Fibroblast of lung (primary cell): ENCODE results near the gene DDX27. TPM values are rescaled to one million over a fixed set of nuclear protein-coding genes. Genes with fewer than 3 reads are reported as not detected.
A peak's percentile ranks its signal among the peaks of the same experiment; 100 is the strongest.

ENCODE experiments used
- DNase-seq, 2 donors: peaks; one replicate each; pipeline versions ENCODE4 v3.0.0 to v3.0.0-alpha.2; 2010; ENCODE audit warnings: low read depth in 2 of 2
- H2AFZ ChIP-seq: 2 replicates; pipeline ENCODE4 v1.5.1; 2012; ENCODE audit warnings: low read length, control low read depth, inconsistent platforms
- H3K27ac ChIP-seq: 2 replicates; pipeline ENCODE4 v1.5.1; 2011; ENCODE audit warnings: low read length, control low read depth; ENCODE audit not compliant: insufficient read depth
- H3K27me3 ChIP-seq: 2 replicates; pipeline ENCODE4 v1.5.1; 2011; ENCODE audit warnings: mild to moderate bottlenecking, low read length; ENCODE audit not compliant: control insufficient read depth, insufficient read depth
- H3K36me3 ChIP-seq: 2 replicates; pipeline ENCODE4 v1.5.1; 2011; ENCODE audit warnings: low read length; ENCODE audit not compliant: control insufficient read depth, insufficient read depth
- H3K4me1 ChIP-seq: 2 replicates; pipeline ENCODE4 v1.5.1; 2011; ENCODE audit warnings: low read length; ENCODE audit not compliant: control insufficient read depth, insufficient read depth; ENCODE audit errors: extremely low read depth
- H3K4me2 ChIP-seq: 2 replicates; pipeline ENCODE4 v1.5.1; 2011; ENCODE audit warnings: low read length, control low read depth; ENCODE audit not compliant: insufficient read depth; ENCODE audit errors: extremely low read depth
- H3K4me3 ChIP-seq, 4 experiments: fragments of 200-600 bp in 1 of 4; sonication (generic) in 1 of 4; replicated peaks in 1 of 4; 2 replicates each; pipeline ENCODE4 v1.5.1; 2011 to 2016; ENCODE audit warnings: low read length in 4 of 4, low read depth in 3 of 4, mild to moderate bottlenecking in 3 of 4, control low read depth in 2 of 4, inconsistent platforms in 1 of 4, mixed read lengths in 1 of 4; ENCODE audit not compliant: insufficient read depth in 1 of 4; ENCODE audit errors: control extremely low read depth in 1 of 4
- H3K79me2 ChIP-seq: 2 replicates; pipeline ENCODE4 v1.5.1; 2012; ENCODE audit warnings: mild to moderate bottlenecking, low read length, inconsistent platforms; ENCODE audit not compliant: control insufficient read depth, insufficient read depth
- H3K9ac ChIP-seq: 2 replicates; pipeline ENCODE4 v1.5.1; 2011; ENCODE audit warnings: mild to moderate bottlenecking, low read length, control low read depth; ENCODE audit not compliant: insufficient read depth
- H3K9me3 ChIP-seq: 2 replicates; pipeline ENCODE4 v1.5.1; 2012; ENCODE audit warnings: low read depth, low read length; ENCODE audit not compliant: control insufficient read depth, insufficient read depth
- H4K20me1 ChIP-seq: 2 replicates; pipeline ENCODE4 v1.5.1; 2011; ENCODE audit warnings: low read length; ENCODE audit not compliant: control insufficient read depth, insufficient read depth; ENCODE audit errors: extremely low read depth
- EZH2 ChIP-seq: IDR thresholded peaks from 2 replicates; pipeline ENCODE4 v1.5.1; 2012; ENCODE audit warnings: low read length, control low read depth, mild to moderate bottlenecking; ENCODE audit errors: missing control alignments
- polyA plus RNA-seq, 2 donors: library from polyadenylated mRNA; depleted of rRNA in 1 of 2; stranded (reverse) in 1 of 2; unstranded in 1 of 2; fragments of >200 nt; gene quantifications; 2 replicates each; pipeline ENCODE4 v1.2.1, GENCODE V29; 2011 to 2012; ENCODE audit warnings: missing spikeins in 1 of 2
- total RNA-seq: library from RNA; depleted of rRNA; stranded (reverse); fragments of >200 nt; gene quantifications from 2 replicates; pipeline ENCODE4 v1.2.1, GENCODE V29; 2014
- TF ChIP-seq, protein P1 (sequence below), 2 donors: IDR thresholded peaks in 1 of 2; conservative IDR thresholded peaks in 1 of 2; 1 replicate in 1 of 2; 2 replicates in 1 of 2; pipeline ENCODE4 v1.5.1; 2011 to 2012; ENCODE audit warnings: low read length in 2 of 2, control low read depth in 1 of 2, inconsistent platforms in 1 of 2, low read depth in 1 of 2, mild to moderate bottlenecking in 1 of 2

Gene DDX27
- total and polyA plus RNA-seq, 2 donors (not counting 1 experiment from before 2014, with no cell fraction given): 24.7 to 32.5 TPM

- Histone ChIP-seq H3K4me3 (no peak overlapping the region), H3K27me3 (no peaks in the 10 kb centered on the region), H2AFZ (no peak overlapping the region), H3K9ac (no peak overlapping the region), H3K27ac (no peak overlapping the region), H3K9me3 (no peaks in the 10 kb centered on the region), H3K36me3 (peaks cover 16% of the 10 kb centered on the region), H3K79me2 (no peaks in the 10 kb centered on the region), H3K4me2 (no peak overlapping the region), H4K20me1 (no peaks in the 10 kb centered on the region), H3K4me1 (no peaks in the 10 kb centered on the region)
- TF ChIP-seq, protein P1, sequence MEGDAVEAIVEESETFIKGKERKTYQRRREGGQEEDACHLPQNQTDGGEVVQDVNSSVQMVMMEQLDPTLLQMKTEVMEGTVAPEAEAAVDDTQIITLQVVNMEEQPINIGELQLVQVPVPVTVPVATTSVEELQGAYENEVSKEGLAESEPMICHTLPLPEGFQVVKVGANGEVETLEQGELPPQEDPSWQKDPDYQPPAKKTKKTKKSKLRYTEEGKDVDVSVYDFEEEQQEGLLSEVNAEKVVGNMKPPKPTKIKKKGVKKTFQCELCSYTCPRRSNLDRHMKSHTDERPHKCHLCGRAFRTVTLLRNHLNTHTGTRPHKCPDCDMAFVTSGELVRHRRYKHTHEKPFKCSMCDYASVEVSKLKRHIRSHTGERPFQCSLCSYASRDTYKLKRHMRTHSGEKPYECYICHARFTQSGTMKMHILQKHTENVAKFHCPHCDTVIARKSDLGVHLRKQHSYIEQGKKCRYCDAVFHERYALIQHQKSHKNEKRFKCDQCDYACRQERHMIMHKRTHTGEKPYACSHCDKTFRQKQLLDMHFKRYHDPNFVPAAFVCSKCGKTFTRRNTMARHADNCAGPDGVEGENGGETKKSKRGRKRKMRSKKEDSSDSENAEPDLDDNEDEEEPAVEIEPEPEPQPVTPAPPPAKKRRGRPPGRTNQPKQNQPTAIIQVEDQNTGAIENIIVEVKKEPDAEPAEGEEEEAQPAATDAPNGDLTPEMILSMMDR (conservative IDR thresholded peaks at IDR 0.05 in 1 of 2, IDR thresholded peaks at IDR 0.05 in 1 of 2; ENCODE audit: low read depth in 1 of 2, low read length in 2 of 2): no peak
- TF ChIP-seq EZH2: no peak
- no peak for DNase-seq
These were observed 17.1 kb downstream of the DDX27 start for GRCh38 chr20:49236301-49236700.

GRCh38 chr20:49237531-49237930 lies 18.3 kb downstream of the DDX27 start:
- H4K20me1 ChIP-seq: no peaks in the 10 kb centered on the region
- H3K4me2 ChIP-seq: no peak overlapping the region
- no peaks in the 10 kb centered on the region for H3K9me3 ChIP-seq
- no peak overlapping the region for H2AFZ ChIP-seq
- no peak overlapping the region for H3K27ac ChIP-seq
- no peak overlapping the region for H3K9ac ChIP-seq
- TF ChIP-seq, protein P1 (conservative IDR thresholded peaks at IDR 0.05 in 1 of 2, IDR thresholded peaks at IDR 0.05 in 1 of 2; ENCODE audit: low read depth in 1 of 2, low read length in 2 of 2): no peak
- no peak for TF ChIP-seq EZH2
- H3K4me3 ChIP-seq: no peak overlapping the region
- H3K27me3 ChIP-seq: no peaks in the 10 kb centered on the region
- H3K79me2 ChIP-seq: no peaks in the 10 kb centered on the region
- DNase-seq: no peak
- H3K36me3 ChIP-seq: peaks cover 15% of the 10 kb centered on the region
- no peaks in the 10 kb centered on the region for H3K4me1 ChIP-seq

- no peaks in the 10 kb centered on the region for H3K9me3 ChIP-seq
- H4K20me1 ChIP-seq: no peaks in the 10 kb centered on the region
- H3K4me2 ChIP-seq: no peak overlapping the region
- no peak overlapping the region for H2AFZ ChIP-seq
- peak; percentile 47 to 62 for DNase-seq
- TF ChIP-seq EZH2: no peak
- TF ChIP-seq, protein P1 (conservative IDR thresholded peaks at IDR 0.05 in 1 of 2, IDR thresholded peaks at IDR 0.05 in 1 of 2; ENCODE audit: low read depth in 1 of 2, low read length in 2 of 2): peak; percentile 75 to 83
- H3K27me3 ChIP-seq: no peaks in the 10 kb centered on the region
- peaks cover 33% of the 10 kb centered on the region for H3K36me3 ChIP-seq
- H3K79me2 ChIP-seq: no peaks in the 10 kb centered on the region
- no peak overlapping the region for H3K4me3 ChIP-seq
- H3K9ac ChIP-seq: no peak overlapping the region
- no peak overlapping the region for H3K27ac ChIP-seq
- H3K4me1 ChIP-seq: no peaks in the 10 kb centered on the region
These were observed 26.9 kb downstream of the DDX27 start for GRCh38 chr20:49245921-49246740.
